ENCODE measurements around the gene RASD1. TPM values are rescaled to one million over a fixed set of nuclear protein-coding genes. Genes with fewer than 3 reads are reported as not detected.

The RASD1 gene
- total and polyA plus RNA-seq, 4 donors, result 0.89 to 46.7 (median 14.7) TPM

DNA sequence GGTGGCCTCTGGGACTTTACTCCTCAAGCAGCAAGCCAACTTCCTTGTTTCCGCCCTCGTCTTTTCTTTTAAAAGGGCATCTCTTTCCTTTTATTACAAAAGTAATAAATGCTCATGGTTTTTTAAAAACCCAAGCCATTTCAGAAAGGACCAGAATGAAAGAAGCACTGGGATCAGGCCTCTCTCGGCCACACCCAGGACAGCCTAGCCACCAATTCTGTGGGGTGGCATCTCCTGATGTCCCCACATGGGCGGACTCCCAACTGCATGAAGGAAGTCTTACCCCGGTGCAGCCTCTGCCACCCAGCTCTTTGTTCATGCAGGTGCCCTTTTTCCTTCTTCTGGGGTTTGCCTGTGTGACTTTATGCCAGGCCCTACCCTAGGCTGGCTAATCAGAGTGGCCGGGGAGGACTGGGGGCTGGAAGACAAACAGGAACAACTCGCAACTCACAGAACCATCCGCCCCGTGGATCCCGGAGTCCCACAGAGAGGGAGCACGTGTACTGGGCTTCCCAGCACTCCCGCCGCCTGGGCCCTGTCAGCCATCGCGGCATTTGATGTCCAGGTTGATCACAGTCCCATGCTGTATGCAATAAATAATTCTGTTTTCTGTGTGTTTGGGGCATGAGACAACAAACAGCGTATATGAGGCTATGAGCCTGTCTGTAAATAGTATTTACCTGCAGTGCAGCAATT lies 2.6 kb upstream of the RASD1 start (continued):
- TF ChIP-seq FOXA1 (IDR thresholded peaks at IDR 0.05) (no peak), TAF1 (conservative IDR thresholded peaks at IDR 0.05) (no peak), RAD21 (IDR thresholded peaks at IDR 0.05) (no peak), GABPA (IDR thresholded peaks at IDR 0.05 in 1 of 2, conservative IDR thresholded peaks at IDR 0.05 in 1 of 2) (no peak), EGR1 (IDR thresholded peaks at IDR 0.05; ENCODE audit: low read depth in 2 of 2) (no peak)
- TF ChIP-seq, protein P1, sequence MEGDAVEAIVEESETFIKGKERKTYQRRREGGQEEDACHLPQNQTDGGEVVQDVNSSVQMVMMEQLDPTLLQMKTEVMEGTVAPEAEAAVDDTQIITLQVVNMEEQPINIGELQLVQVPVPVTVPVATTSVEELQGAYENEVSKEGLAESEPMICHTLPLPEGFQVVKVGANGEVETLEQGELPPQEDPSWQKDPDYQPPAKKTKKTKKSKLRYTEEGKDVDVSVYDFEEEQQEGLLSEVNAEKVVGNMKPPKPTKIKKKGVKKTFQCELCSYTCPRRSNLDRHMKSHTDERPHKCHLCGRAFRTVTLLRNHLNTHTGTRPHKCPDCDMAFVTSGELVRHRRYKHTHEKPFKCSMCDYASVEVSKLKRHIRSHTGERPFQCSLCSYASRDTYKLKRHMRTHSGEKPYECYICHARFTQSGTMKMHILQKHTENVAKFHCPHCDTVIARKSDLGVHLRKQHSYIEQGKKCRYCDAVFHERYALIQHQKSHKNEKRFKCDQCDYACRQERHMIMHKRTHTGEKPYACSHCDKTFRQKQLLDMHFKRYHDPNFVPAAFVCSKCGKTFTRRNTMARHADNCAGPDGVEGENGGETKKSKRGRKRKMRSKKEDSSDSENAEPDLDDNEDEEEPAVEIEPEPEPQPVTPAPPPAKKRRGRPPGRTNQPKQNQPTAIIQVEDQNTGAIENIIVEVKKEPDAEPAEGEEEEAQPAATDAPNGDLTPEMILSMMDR (IDR thresholded peaks at IDR 0.05; ENCODE audit: low read depth, low read length, missing input control), result no peak

DNA sequence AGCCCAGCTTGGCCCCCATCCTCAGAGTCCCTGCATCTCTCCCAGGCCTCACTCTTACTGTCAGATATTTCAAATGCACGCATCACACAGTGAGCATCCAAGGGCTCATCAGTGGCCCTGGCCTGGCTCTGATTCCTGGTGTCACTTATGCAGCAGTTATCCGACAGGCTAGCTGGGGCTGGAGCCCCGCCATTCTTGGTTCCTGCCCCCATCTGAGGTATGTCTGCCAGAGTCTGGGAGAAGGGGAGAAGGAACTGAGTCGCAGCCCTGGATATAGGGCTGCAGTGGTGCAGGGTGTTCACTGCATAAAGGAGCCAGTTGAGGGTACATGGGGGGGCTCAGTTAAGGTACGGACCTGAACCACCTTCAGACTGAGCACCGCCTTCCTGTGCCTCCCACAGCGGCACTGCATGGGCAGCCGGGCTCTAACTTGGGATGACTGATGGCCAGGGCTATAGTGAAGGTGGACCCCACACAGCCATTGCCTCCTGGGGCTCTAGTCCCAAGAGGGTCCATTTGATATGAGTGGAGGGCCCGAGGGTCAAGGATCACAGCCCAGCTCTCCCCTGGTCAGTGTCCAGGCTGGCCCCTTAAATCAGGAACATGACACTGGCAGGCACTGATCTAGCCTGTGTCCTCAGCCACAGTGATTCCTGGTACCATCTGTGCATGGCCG lies 1.8 kb upstream of the RASD1 start:
- TF ChIP-seq, protein P1 (IDR thresholded peaks at IDR 0.05; ENCODE audit: low read depth, low read length, missing input control), result no peak
- no peak for TF ChIP-seq HNF4A (conservative IDR thresholded peaks at IDR 0.05)
- TF ChIP-seq HNF4G (IDR thresholded peaks at IDR 0.05), result no peak
- no peak for TF ChIP-seq EGR1 (IDR thresholded peaks at IDR 0.05; ENCODE audit: low read depth in 2 of 2)
- no peak for TF ChIP-seq RAD21 (IDR thresholded peaks at IDR 0.05)
- no peak for TF ChIP-seq FOXA2 (IDR thresholded peaks at IDR 0.05)
- TF ChIP-seq, protein P2, sequence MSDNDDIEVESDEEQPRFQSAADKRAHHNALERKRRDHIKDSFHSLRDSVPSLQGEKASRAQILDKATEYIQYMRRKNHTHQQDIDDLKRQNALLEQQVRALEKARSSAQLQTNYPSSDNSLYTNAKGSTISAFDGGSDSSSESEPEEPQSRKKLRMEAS (IDR thresholded peaks at IDR 0.05), result no peak
- TF ChIP-seq TAF1 (conservative IDR thresholded peaks at IDR 0.05), result no peak
- no peak for TF ChIP-seq YY1 (IDR thresholded peaks at IDR 0.05)
- Histone ChIP-seq H3K36me3 (ENCODE audit: control insufficient read depth in 4 of 4, insufficient read depth in 3 of 4, low read depth in 1 of 4, low read length in 3 of 4) (no peaks in the 10 kb centered on the region), H3K4me1 (ENCODE audit: control insufficient read depth in 4 of 4, insufficient read depth in 4 of 4, low read length in 3 of 4) (peaks cover 0 to 16% (median 7%) of the 10 kb centered on the region in 4 donors), H3K9ac (ENCODE audit: low read depth in 1 of 2, low read length in 2 of 2) (no peak overlapping the region), H3K4me3 (ENCODE audit: low read depth in 1 of 3, low read length in 3 of 3) (no peak overlapping the region), H3K27ac (ENCODE audit: low read depth in 1 of 2, low read length in 2 of 2) (no peak overlapping the region), H3K9me3 (ENCODE audit: control insufficient read depth in 4 of 4, low read length in 3 of 4) (no peaks in the 10 kb centered on the region), H3K27me3 (ENCODE audit: control insufficient read depth in 4 of 4, insufficient read depth in 4 of 4, low read length in 3 of 4) (no peaks in the 10 kb centered on the region)
- WGBS, result 92% methylated on average over 10 of the region's 10 CpGs
- no peak for DNase-seq (ENCODE audit: low spot score)

DNA sequence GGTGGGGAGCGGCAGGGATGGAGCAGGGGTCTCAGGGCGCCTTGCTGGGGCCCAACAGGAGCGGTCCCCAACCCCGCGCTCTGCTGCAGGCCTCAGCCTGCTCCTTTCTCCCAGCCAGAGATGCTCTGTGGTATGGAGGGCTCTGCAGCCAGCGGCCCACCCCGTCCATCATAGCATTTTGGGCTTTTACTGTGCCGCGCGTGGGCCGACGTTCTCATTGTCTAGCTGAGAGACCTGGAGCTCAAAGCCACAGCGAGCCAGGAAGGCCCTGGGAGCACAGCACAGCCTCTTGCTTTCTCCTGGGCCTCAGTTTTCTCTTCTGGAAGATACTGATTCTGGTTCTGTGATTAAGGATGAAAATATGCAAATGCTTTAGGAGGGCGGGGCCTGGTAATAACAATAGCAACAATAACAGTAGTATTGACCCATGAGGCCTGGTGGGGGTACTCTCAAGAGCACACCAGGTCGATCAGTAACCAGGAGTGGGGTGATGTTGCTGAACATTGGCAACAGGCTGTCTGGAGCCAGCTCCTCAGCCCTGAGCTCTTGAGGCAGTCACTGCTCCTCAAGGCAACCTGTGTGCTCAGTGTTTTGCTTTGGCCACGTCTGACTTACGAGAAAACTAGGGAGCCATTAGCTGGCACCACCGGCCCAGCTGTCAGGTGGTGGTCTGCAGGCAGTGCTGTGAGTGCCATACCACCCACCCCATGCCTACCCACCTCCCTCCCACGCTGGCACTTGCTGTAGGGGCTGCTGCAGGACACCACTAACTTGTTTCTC lies 1.1 kb upstream of the RASD1 start:
- Histone ChIP-seq H3K9ac (ENCODE audit: low read depth in 1 of 2, low read length in 2 of 2) (no peak overlapping the region), H3K36me3 (ENCODE audit: control insufficient read depth in 4 of 4, insufficient read depth in 3 of 4, low read depth in 1 of 4, low read length in 3 of 4) (peaks cover 0 to 4% (median 2%) of the 10 kb centered on the region in 4 donors), H3K9me3 (ENCODE audit: control insufficient read depth in 4 of 4, low read length in 3 of 4) (no peaks in the 10 kb centered on the region), H3K27me3 (ENCODE audit: control insufficient read depth in 4 of 4, insufficient read depth in 4 of 4, low read length in 3 of 4) (no peaks in the 10 kb centered on the region), H3K4me3 (ENCODE audit: low read depth in 1 of 3, low read length in 3 of 3) (no peak overlapping the region), H3K4me1 (ENCODE audit: control insufficient read depth in 4 of 4, insufficient read depth in 4 of 4, low read length in 3 of 4) (peaks cover 0 to 16% (median 7%) of the 10 kb centered on the region in 4 donors), H3K27ac (ENCODE audit: low read depth in 1 of 2, low read length in 2 of 2) (no peak overlapping the region)
- 42% methylated on average over 19 of the region's 19 CpGs for WGBS
- no peak for DNase-seq (ENCODE audit: low spot score)
- TF ChIP-seq TAF1 (conservative IDR thresholded peaks at IDR 0.05) (no peak), JUND (IDR thresholded peaks at IDR 0.05) (no peak), RAD21 (IDR thresholded peaks at IDR 0.05) (no peak), FOXA2 (IDR thresholded peaks at IDR 0.05) (no peak), HNF4A (conservative IDR thresholded peaks at IDR 0.05) (no peak), GABPA (IDR thresholded peaks at IDR 0.05 in 1 of 2, conservative IDR thresholded peaks at IDR 0.05 in 1 of 2) (no peak), NR2F2 (IDR thresholded peaks at IDR 0.05) (no peak), RXRA (IDR thresholded peaks at IDR 0.05) (no peak), EGR1 (IDR thresholded peaks at IDR 0.05; ENCODE audit: low read depth in 2 of 2) (no peak), FOXA1 (IDR thresholded peaks at IDR 0.05) (no peak), YY1 (IDR thresholded peaks at IDR 0.05) (no peak)
- TF ChIP-seq, protein P3, sequence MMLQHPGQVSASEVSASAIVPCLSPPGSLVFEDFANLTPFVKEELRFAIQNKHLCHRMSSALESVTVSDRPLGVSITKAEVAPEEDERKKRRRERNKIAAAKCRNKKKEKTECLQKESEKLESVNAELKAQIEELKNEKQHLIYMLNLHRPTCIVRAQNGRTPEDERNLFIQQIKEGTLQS (IDR thresholded peaks at IDR 0.05), result no peak
- TF ChIP-seq, protein P2 (IDR thresholded peaks at IDR 0.05), result no peak
- TF ChIP-seq, protein P4, sequence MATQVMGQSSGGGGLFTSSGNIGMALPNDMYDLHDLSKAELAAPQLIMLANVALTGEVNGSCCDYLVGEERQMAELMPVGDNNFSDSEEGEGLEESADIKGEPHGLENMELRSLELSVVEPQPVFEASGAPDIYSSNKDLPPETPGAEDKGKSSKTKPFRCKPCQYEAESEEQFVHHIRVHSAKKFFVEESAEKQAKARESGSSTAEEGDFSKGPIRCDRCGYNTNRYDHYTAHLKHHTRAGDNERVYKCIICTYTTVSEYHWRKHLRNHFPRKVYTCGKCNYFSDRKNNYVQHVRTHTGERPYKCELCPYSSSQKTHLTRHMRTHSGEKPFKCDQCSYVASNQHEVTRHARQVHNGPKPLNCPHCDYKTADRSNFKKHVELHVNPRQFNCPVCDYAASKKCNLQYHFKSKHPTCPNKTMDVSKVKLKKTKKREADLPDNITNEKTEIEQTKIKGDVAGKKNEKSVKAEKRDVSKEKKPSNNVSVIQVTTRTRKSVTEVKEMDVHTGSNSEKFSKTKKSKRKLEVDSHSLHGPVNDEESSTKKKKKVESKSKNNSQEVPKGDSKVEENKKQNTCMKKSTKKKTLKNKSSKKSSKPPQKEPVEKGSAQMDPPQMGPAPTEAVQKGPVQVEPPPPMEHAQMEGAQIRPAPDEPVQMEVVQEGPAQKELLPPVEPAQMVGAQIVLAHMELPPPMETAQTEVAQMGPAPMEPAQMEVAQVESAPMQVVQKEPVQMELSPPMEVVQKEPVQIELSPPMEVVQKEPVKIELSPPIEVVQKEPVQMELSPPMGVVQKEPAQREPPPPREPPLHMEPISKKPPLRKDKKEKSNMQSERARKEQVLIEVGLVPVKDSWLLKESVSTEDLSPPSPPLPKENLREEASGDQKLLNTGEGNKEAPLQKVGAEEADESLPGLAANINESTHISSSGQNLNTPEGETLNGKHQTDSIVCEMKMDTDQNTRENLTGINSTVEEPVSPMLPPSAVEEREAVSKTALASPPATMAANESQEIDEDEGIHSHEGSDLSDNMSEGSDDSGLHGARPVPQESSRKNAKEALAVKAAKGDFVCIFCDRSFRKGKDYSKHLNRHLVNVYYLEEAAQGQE (IDR thresholded peaks at IDR 0.05), result no peak

Measured in liver (tissue), 9 donors.